ENCODE data around the gene POLR3G.

The POLR3G gene

DNA sequence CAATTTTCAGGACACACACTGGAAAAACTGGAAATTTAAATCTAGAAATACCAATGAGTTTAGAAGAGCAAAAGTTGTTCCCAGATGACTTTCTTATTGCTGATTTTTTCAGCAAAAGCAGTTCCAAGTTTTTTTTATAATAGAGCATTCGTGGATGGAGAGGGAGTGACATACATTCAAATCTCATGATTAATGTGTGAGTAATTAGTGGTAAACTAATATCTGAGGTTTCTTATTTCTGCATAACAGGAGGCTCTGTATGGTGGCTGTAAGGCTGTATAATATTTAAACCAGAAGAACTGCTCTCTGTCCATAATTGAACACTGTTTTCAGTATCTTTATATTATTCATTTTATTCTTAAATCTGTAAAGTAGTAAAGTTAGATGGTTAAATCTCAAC, 28.9 kb downstream of the POLR3G start:
- no peak for DNase-seq (ENCODE audit: low read depth)

- no peak for DNase-seq (ENCODE audit: low read depth)
Measured at GRCh38 chr5:90504743-90505142, 30.1 kb downstream of the POLR3G start.

DNA sequence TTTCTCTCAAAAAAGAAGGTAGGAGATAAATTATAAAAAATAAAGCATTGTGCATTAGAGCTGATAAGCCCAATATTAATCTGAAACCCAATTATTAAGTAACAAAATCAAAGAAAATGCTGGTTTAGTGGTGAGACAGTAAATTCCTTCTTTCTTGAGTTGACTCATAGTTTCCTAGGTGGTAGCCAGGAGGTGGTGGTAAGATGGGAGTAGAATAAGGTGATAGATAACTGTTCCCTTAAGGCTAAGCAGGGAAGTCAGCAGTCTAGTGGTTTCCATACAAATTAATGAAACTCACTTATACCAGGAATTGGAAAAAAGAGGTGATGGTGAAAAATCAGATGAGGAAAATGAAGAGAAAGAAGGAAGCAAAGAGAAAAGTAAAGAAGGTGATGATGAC, 31.6 kb downstream of the POLR3G start:
- no peak for DNase-seq (ENCODE audit: low read depth)

DNA sequence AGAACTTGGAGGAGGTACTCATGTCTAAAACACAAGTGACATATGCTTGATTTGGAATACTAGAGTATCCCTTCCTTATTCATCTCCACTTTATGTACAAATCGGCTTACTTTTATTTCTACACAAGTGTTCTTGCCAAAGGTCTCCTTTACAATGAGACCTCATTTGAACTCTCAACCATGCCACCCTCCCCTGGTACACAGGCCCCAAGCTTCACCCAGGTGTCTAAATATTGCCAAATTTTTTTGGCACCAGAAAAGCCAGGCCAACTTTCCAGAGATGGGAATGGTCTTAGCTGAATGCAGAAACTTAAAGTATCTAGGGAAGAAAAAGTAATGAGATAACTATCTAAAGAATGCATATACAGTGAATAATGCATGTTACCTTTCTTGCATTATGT, 35.8 kb downstream of the POLR3G start:
- DNase-seq (ENCODE audit: low read depth) = no peak

DNA sequence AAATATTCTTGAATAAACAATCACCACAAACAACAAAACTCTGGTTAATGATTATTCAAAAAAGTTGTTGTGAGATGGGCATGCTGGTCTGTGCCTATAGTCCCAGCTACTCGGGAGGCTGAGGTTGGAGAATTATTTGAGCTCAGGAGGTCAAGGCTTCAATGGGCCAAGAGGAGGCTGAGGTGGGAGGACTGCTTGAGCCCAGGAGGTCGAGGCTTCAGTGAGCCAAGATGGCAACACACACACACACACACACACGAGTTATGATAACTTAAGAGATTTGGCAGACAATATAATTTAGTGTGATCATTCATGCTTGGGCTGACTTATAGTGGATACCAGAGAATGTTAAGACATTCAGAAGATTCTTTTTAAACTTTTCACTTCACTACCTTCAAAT, 39.9 kb downstream of the POLR3G start:
- no peak for DNase-seq (ENCODE audit: low read depth)

GRCh38 chr5:90518661-90519060, 44.0 kb downstream of the POLR3G start:
- no peak for DNase-seq (ENCODE audit: low read depth)

DNA sequence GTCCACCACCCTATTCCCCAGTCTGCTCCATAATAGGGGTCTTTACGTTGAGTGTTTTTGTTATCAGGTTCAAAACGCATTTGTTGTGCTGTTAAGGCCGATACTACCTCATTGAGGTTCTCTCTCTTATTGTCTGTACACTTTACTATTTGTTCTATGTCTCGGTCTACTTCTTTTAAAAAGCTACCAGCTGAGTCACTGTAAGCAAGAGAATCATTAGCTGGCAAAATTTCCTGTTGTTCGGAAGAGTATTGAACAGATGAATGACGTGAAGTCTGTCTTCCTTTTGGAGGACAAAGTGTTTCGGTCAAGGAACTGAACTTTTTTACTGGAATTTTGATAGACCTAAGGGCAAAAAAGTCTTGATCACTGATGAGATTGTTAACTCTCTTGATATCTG, 44.4 kb downstream of the POLR3G start:
- DNase-seq (ENCODE audit: low read depth) = no peak

DNA sequence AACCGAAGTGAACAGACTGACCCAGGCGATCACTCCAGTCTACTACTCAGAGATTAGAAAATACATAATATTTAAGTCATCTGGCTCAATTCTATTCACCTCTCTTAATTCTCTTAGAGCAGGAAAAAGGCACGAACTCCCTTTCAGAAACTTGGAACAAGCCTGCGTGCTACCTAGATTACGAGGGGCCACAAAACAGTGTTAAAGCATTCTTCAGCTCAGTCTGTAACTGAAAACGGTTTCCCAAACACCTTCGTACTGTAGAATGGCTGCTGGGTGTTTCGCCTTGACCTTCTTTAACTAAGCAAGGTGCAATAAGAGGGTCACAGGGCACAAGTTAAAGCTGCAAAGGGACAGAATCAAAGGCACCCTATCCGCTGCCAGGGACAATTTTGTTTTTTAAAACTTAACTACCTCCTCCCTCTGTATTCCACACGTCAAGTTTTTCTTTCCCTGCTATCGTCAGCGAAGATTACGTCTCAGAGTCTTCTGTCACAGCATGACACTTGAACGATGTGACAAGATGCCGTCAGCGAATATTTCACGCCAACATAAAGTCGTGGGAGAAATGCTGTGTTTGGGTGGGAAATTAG, 54.0 kb downstream of the POLR3G start:
- no peak for DNase-seq (ENCODE audit: low read depth)

DNA sequence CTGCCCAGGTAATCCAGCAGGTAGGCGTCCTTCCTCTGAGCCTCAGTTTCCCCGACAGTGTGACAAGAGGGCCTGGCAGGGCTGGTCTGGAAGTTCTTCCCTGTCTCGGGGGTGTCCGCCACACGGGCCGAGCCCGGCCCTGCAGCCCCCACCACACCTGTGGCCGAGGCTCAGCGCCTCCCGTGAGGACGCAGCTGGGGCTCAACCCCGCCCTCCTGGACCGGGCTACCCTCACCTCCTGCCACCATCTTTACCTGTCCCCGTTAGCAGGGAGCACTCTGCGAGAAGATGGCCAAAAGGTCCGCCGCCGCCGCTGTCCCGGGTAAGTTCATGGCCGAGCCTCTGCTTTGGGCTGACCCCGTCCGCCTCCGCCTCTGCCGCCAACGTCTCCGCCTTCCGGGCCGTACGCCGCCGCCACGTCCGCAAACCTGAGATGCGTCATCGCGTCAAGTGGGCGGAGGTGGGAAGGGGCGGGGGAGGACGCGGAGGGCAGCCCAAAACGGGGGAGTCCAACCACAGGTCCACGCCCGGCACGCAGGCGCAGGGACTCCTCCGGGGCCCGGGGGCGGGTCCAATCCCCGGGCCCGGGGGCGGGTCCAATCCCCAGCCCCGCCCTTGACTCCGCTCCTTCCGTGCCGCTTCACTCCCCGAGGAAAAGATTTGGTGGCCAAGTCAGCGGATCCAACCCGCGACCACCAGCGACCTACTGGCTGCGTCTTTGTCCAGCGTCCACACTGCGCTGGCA, 54.7 kb downstream of the POLR3G start, which contains the start of gene LYSMD3:
LYSMD3 (minus strand) TSS at position 391 of the 745 bp plus-strand sequence. CDS start 4,295 bp downstream, outside the sequence.
- peak; percentile 97 for DNase-seq (ENCODE audit: low read depth)

DNA sequence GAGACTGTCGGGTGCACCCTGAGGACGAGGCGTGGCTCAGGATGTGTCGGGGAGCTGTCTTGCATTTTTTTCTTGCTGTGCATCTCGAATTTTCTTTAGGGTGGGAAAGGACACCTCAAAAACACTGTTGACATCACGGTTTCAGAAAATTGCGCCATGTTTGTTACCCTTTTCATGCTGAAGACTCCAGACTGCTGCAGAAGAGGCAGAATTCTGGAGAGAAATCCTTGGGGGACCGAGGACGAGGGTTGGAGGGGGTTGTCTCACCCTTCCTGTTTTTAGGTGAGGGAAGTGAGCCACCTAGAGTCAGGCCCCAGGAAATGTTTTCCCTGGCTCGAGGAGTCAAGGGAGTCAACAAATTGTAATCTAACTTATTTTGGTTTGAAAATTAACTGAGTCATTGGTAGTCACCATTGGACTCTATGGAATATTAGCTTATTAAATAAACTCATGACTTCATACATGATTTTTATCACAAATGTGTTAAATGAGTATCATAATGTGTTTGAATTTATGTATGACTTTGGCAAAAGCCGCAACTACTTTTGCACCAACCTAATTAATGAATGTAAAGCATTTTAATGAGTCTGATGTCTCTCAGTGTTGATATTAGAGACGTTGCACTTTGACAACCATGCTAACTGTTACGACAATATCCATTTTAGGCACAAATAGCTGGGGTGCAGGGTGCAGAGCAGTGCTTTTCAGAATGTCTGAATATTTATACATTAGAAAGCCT, 55.4 kb downstream of the POLR3G start:
- peak; percentile 32 for DNase-seq (ENCODE audit: low read depth)

- no peak for DNase-seq (ENCODE audit: low read depth)
Measured at GRCh38 chr5:90530736-90531487, 56.2 kb downstream of the POLR3G start.

GRCh38 chr5:90533794-90534193, 59.1 kb downstream of the POLR3G start:
- no peak for DNase-seq (ENCODE audit: low read depth)

GRCh38 chr5:90534922-90535321, 60.3 kb downstream of the POLR3G start:
- no peak for DNase-seq (ENCODE audit: low read depth)

DNA sequence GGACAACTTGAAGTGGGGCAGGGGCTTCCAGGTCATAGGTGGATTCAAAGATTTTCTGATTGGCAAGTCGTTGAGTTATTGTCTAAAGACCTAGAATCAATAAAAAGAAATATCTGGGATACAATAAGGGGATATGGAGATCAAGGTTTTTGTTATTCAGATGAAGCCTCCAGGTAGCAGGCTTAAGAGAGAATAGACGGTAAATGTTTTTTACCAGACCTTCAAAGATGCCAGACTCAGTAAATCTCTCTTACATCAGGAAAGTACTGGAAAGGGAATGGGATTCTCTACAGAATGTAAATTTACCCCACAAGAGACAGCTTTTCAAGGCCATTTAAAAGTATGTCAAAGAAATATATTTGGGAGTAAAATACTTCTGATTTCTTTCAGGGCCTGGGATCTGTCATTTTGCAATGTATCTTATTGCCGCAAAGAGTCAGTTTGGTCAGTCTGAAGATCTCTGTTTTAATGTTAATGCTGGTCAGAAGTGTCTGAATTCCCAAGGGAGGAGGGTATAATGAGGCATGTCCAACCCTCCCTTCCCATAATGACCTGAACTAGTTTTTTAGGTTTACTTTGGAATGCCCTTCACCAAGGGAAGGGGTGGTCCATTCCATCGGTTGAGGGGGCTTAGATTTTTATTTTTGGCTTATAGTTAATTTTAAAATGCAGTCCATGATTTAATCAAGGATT, 68.3 kb downstream of the POLR3G start:
- no peak for DNase-seq (ENCODE audit: low read depth)

DNA sequence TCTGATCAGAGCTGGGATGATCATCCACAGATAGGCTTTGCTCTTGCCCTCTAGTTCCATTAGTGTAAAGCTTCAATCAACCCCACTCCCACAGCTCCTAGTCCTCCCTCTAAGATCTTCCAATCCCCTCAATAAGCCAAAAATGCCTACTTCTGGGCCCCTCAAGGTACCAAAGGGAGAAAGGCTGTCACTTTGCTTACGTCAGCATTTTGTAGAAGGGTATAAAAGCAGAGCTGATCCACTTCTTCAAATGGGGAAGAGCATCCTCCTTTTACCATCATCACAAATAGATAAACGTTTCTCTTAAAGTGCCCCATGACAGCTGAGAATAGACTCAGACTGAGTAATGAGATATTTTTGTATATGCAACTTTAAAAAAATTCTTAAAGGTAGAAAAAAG, 70.8 kb downstream of the POLR3G start:
- DNase-seq (ENCODE audit: low read depth) = no peak

GRCh38 chr5:90546216-90546837, 71.7 kb downstream of the POLR3G start:
- DNase-seq (ENCODE audit: low read depth) = no peak

DNA sequence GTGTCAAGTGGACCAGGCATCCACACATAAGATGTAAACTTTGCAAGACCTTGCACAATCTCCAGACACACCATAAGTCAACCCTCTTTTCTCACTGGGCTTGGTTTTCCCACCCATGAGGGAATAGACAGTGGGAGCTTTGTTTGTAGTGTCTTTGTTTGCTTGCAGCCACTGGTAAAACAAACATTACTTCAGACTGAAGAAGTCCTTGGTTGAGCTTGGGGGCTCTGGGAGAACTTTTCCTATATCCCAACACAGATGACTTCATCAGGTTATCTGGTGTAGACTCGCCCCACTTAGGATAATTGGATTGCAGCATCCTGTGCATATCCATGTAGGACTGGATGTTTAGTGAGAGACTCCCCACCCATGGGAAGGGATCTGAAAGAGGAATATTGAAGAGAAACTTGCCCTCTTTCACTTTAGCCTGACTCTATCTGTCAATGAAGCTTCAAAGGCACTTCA, 72.4 kb downstream of the POLR3G start:
- no peak for DNase-seq (ENCODE audit: low read depth)

DNA sequence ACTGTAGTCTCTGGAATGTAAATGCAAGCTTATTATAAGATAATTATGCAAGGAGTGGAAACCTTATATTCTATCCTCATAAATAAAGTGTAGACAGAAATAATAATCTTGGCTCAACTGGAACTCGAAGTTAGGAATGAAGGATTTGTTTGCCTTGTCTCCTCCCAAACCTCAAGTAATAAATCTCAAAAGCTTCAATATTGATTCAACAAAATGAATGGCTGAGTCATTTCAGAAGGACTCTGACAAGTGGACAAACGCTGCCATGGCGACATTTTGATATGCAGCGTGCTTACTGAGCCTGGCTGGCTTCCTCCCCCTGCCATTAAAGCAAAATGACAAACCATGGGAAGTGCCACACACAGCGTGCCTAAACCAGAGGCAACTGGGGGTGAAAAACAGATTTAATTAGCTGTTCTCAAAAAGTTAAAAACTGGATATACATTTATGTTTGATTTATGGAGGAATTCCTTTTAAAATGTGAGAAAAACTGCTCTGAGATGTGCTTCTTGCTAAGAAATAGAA, 73.5 kb downstream of the POLR3G start:
- no peak for DNase-seq (ENCODE audit: low read depth)

DNA sequence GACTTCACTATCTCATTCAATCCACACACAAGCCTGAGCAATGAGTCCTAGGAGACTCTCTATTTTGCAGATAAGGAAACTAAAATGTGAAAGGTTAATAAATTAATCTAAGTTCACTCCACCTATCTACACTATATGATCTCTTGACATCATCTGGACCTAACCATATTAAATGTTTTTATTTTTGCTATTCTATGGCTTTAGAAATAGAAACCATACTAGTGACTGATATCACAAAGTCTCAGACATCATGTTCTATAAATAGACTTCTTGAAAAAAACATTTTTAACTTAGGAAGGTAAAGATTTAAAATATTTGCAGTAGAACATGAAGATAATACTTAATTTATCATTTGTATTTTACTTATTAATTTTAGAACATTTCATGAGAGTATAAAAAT, 74.6 kb downstream of the POLR3G start:
- no peak for DNase-seq (ENCODE audit: low read depth)

DNA sequence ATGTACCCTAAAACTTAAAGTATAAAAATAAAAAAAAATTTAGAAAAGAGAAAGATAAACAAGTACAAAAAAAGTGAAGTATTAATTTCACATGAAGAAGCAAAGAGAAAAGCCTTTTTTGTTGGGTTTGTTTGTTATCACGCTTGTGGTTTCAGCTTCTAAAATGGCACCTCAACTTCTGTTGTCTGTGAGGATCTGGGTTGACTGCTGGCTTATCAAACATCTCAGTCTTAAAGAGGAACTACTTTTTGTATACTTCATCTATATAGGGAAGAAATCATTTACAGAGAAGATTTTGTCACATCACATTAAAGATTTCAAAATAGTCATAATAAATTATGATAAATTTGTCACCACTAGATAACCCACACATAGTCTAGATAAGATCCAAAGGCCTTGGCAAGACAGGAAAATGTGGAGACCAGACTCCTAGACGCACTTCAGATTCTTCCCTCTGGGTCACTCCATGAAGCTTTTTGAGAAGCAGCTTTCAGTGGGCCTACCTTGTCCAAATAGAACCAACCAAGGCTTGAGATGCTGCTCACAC, 75.1 kb downstream of the POLR3G start:
- DNase-seq (ENCODE audit: low read depth) = no peak

DNA sequence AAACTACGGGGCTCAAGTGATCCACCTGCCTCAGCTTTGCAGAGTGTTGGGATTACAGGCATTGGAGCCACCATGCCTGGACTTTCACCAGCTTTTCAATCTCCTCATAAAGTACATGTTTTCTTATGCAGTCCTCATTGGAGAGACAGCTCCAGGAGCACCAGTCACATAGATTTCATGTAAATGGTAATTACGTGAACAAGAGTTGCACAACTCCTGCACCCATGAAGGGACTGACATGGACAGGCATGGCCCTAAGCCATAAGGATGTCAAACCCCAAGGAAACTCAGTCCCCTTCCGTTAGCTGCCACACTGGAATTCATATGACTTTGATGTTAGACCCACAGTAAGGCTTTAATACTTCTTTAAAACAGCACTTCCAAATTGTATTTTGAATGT, 76.3 kb downstream of the POLR3G start:
- no peak for DNase-seq (ENCODE audit: low read depth)
